PFSK-1 (cell line): ENCODE measurements around the gene LGR5.

Experiments used
- FOXP2 ChIP-seq: optimal IDR thresholded peaks from 2 replicates; pipeline ENCODE3; 2011; ENCODE audit warnings: borderline replicate concordance, control low read depth, inconsistent platforms; ENCODE audit not compliant: insufficient read depth; ENCODE audit errors: extremely low read length, extremely low read depth
- POLR2AphosphoS5 ChIP-seq: IDR thresholded peaks from 2 replicates; pipeline ENCODE4 v1.6.1; 2012; ENCODE audit warnings: low read depth, mild to moderate bottlenecking, control low read depth, low read length, moderate library complexity
- REST ChIP-seq, 2 experiments: IDR thresholded peaks; 2 replicates each; pipeline versions ENCODE4 v1.6.1 to v1.8.0; 2011 to 2012; ENCODE audit warnings: low read depth in 2 of 2, low read length in 2 of 2, control low read depth in 1 of 2, inconsistent platforms in 1 of 2, mild to moderate bottlenecking in 1 of 2, moderate library complexity in 1 of 2; ENCODE audit not compliant: insufficient read depth in 1 of 2
- SIN3A ChIP-seq: IDR thresholded peaks from 2 replicates; pipeline ENCODE4 v1.6.1; 2012; ENCODE audit warnings: mild to moderate bottlenecking, low read length, moderate library complexity, borderline replicate concordance; ENCODE audit not compliant: insufficient read depth
- TAF1 ChIP-seq: IDR thresholded peaks from 2 replicates; pipeline ENCODE4 v1.6.1; 2012; ENCODE audit warnings: low read length, control low read depth, borderline replicate concordance; ENCODE audit not compliant: insufficient read depth

The LGR5 gene

GRCh38 chr12:71425568-71426299 lies 13.9 kb upstream of the LGR5 start:
- TF ChIP-seq SIN3A (no peak), REST (IDR thresholded peaks at IDR 0.05; ENCODE audit: insufficient read depth in 1 of 2, low read depth in 2 of 2, low read length in 2 of 2) (no peak), POLR2AphosphoS5 (no peak), FOXP2 (no peak), TAF1 (no peak)

- TF ChIP-seq REST (IDR thresholded peaks at IDR 0.05; ENCODE audit: insufficient read depth in 1 of 2, low read depth in 2 of 2, low read length in 2 of 2): no peak
- TF ChIP-seq SIN3A: no peak
- TF ChIP-seq TAF1: no peak
- TF ChIP-seq POLR2AphosphoS5: no peak
- TF ChIP-seq FOXP2: no peak
Observed at GRCh38 chr12:71426300-71427047, 13.1 kb upstream of the LGR5 start.

- TF ChIP-seq FOXP2: no peak
- TF ChIP-seq TAF1: no peak
- TF ChIP-seq POLR2AphosphoS5: no peak
- no peak for TF ChIP-seq REST (IDR thresholded peaks at IDR 0.05; ENCODE audit: insufficient read depth in 1 of 2, low read depth in 2 of 2, low read length in 2 of 2)
- no peak for TF ChIP-seq SIN3A
Observed at GRCh38 chr12:71430756-71431155, 8.8 kb upstream of the LGR5 start.

- no peak for TF ChIP-seq SIN3A
- no peak for TF ChIP-seq TAF1
- no peak for TF ChIP-seq POLR2AphosphoS5
- TF ChIP-seq REST (IDR thresholded peaks at IDR 0.05; ENCODE audit: insufficient read depth in 1 of 2, low read depth in 2 of 2, low read length in 2 of 2): no peak
- TF ChIP-seq FOXP2: no peak
Observed at GRCh38 chr12:71431991-71432390, 7.6 kb upstream of the LGR5 start.
